ENCODE results near the gene ATXN7L1.

ATXN7L1 gene

GRCh38 chr7:105830405-105831301 lies 45.7 kb downstream of the ATXN7L1 start (continued):
- TF ChIP-seq CSRNP3 (CRISPR knock-in tag; IDR thresholded peaks at IDR 0.05) = peak; percentile 87; the same call in 1 of the 2 replicates
- TF ChIP-seq PPARA (CRISPR knock-in tag; IDR thresholded peaks at IDR 0.05; ENCODE audit: borderline replicate concordance) = no peak
- peak; percentile 81 for TF ChIP-seq ZFP3 (CRISPR knock-in tag; IDR thresholded peaks at IDR 0.05)

GRCh38 chr7:105829681-105830322 lies 46.6 kb downstream of the ATXN7L1 start:
- no peak for TF ChIP-seq POU6F1 (CRISPR knock-in tag; IDR thresholded peaks at IDR 0.05; ENCODE audit: borderline replicate concordance, low read depth)
- TF ChIP-seq CSDC2 (CRISPR knock-in tag; IDR thresholded peaks at IDR 0.05) = peak; percentile 18; the same call in 1 of the 2 replicates
- ATAC-seq = peak; percentile 5

- TF ChIP-seq ZNF565 (CRISPR knock-in tag; conservative IDR thresholded peaks at IDR 0.05; ENCODE audit: low read depth) (no peak), ZFP30 (CRISPR knock-in tag; IDR thresholded peaks at IDR 0.05) (no peak), CSRNP3 (CRISPR knock-in tag; IDR thresholded peaks at IDR 0.05) (no peak), ZNF8 (CRISPR knock-in tag; IDR thresholded peaks at IDR 0.05) (no peak), GLIS3 (CRISPR knock-in tag; IDR thresholded peaks at IDR 0.05) (no peak), ISL1 (CRISPR knock-in tag; IDR thresholded peaks at IDR 0.05) (no peak), ZC3H10 (CRISPR knock-in tag; IDR thresholded peaks at IDR 0.05) (no peak), CSDC2 (CRISPR knock-in tag; IDR thresholded peaks at IDR 0.05) (no peak), RARB (CRISPR knock-in tag; IDR thresholded peaks at IDR 0.05) (no peak)
- ATAC-seq = no peak
These were observed 48.3 kb downstream of the ATXN7L1 start for GRCh38 chr7:105828141-105828540.

- TF ChIP-seq POU6F1 (CRISPR knock-in tag; IDR thresholded peaks at IDR 0.05; ENCODE audit: borderline replicate concordance, low read depth) = no peak
- no peak for TF ChIP-seq ISL1 (CRISPR knock-in tag; IDR thresholded peaks at IDR 0.05)
- TF ChIP-seq RARB (CRISPR knock-in tag; IDR thresholded peaks at IDR 0.05) = no peak
- no peak for TF ChIP-seq TCF4 (CRISPR knock-in tag; IDR thresholded peaks at IDR 0.05; ENCODE audit: borderline replicate concordance)
- TF ChIP-seq OSR1 (CRISPR knock-in tag; IDR thresholded peaks at IDR 0.05) = no peak
- TF ChIP-seq SNAI2 (CRISPR knock-in tag; IDR thresholded peaks at IDR 0.05) = no peak
- no peak for TF ChIP-seq CSDC2 (CRISPR knock-in tag; IDR thresholded peaks at IDR 0.05)
- TF ChIP-seq ZNF70 (CRISPR knock-in tag; IDR thresholded peaks at IDR 0.05) = no peak
- no peak for TF ChIP-seq ZFP30 (CRISPR knock-in tag; IDR thresholded peaks at IDR 0.05)
- TF ChIP-seq CREB5 (CRISPR knock-in tag; IDR thresholded peaks at IDR 0.05; ENCODE audit: low read depth) = no peak
- no peak for TF ChIP-seq ZNF565 (CRISPR knock-in tag; conservative IDR thresholded peaks at IDR 0.05; ENCODE audit: low read depth)
- no peak for TF ChIP-seq ESRRG (CRISPR knock-in tag; IDR thresholded peaks at IDR 0.05)
- no peak for TF ChIP-seq CSRNP3 (CRISPR knock-in tag; IDR thresholded peaks at IDR 0.05)
- TF ChIP-seq ZC3H10 (CRISPR knock-in tag; IDR thresholded peaks at IDR 0.05) = no peak
- no peak for ATAC-seq
These were observed 49.1 kb downstream of the ATXN7L1 start for GRCh38 chr7:105827151-105827875.
